ENCODE data around the gene NT5M. TPM values are rescaled to one million over a fixed set of nuclear protein-coding genes. Genes with fewer than 3 reads are reported as not detected.

NT5M gene
- total and polyA plus RNA-seq, 10 donors = 1.2 to 3.6 (median 2.6) TPM

- WGBS, 5 donors = 80 to 90% (median 85%) methylated on average over 2 of the region's 2 CpGs
- no peak overlapping the region for H3K4me3 ChIP-seq
- H3K36me3 ChIP-seq = no peaks in the 10 kb centered on the region
- H3K27ac ChIP-seq = peak overlapping the region in 3 of 8 donors; percentile 45 to 62 (median 47)
- intact Hi-C loops (cut with DNase I; ENCODE audit: low total_unique reads) = loop anchor here (5.0 kb wide), 2 partner anchors 78 to 208 kb away; no protein-coding TSS in a partner anchor
- no peaks in the 10 kb centered on the region for H3K27me3 ChIP-seq (replicated peaks in 1 of 7)
- TF ChIP-seq POLR2A (IDR thresholded peaks at IDR 0.05) = no peak
- no peak for TF ChIP-seq CTCF (IDR thresholded peaks at IDR 0.05 in 8 of 11, conservative IDR thresholded peaks at IDR 0.05 in 3 of 11)
- TF ChIP-seq POLR2AphosphoS5 (IDR thresholded peaks at IDR 0.05) = no peak
- DNase-seq = peak; percentile 15
- H3K9me3 ChIP-seq = peaks cover 0 to 19% (median 0%) of the 10 kb centered on the region in 8 donors
- peaks cover 0 to 31% (median 15%) of the 10 kb centered on the region in 6 donors for H3K4me1 ChIP-seq
These were observed 56.1 kb downstream of the NT5M start for GRCh38 chr17:17359271-17359670.

GRCh38 chr17:17360087-17360730, 57.0 kb downstream of the NT5M start:
- H3K27me3 ChIP-seq (replicated peaks in 1 of 7) = no peaks in the 10 kb centered on the region
- H3K27ac ChIP-seq = no peak overlapping the region
- intact Hi-C loops (cut with DNase I; ENCODE audit: low total_unique reads) = no loop called here
- DNase-seq = no peak
- peaks cover 0 to 31% (median 13%) of the 10 kb centered on the region in 6 donors for H3K4me1 ChIP-seq
- whole genome bisulfite sequencing, 5 donors = 80 to 100% (median 89%) methylated on average over 1 of the region's 1 CpG
- TF ChIP-seq POLR2A (IDR thresholded peaks at IDR 0.05) = no peak
- no peak for TF ChIP-seq POLR2AphosphoS5 (IDR thresholded peaks at IDR 0.05)
- TF ChIP-seq CTCF (IDR thresholded peaks at IDR 0.05 in 8 of 11, conservative IDR thresholded peaks at IDR 0.05 in 3 of 11) = no peak
- no peak overlapping the region for H3K4me3 ChIP-seq
- no peaks in the 10 kb centered on the region for H3K36me3 ChIP-seq
- peaks cover 0 to 19% (median 0%) of the 10 kb centered on the region in 8 donors for H3K9me3 ChIP-seq

GRCh38 chr17:17361543-17361866, 58.3 kb downstream of the NT5M start:
- TF ChIP-seq POLR2AphosphoS5 (IDR thresholded peaks at IDR 0.05) = no peak
- no peak for TF ChIP-seq POLR2A (IDR thresholded peaks at IDR 0.05)
- TF ChIP-seq CTCF (IDR thresholded peaks at IDR 0.05 in 8 of 11, conservative IDR thresholded peaks at IDR 0.05 in 3 of 11) = no peak
- no peak overlapping the region for H3K4me3 ChIP-seq
- H3K27ac ChIP-seq = peak overlapping the region in 6 of 8 donors; percentile 9 to 77 (median 72)
- intact Hi-C loops (cut with DNase I; ENCODE audit: low total_unique reads) = no loop called here
- peak; percentile 10 for DNase-seq
- H3K36me3 ChIP-seq = no peaks in the 10 kb centered on the region
- peaks cover 0 to 22% (median 0%) of the 10 kb centered on the region in 8 donors for H3K9me3 ChIP-seq
- peaks cover 0 to 23% (median 11%) of the 10 kb centered on the region in 6 donors for H3K4me1 ChIP-seq
- WGBS, 5 donors = 65 to 91% (median 82%) methylated on average over 5 of the region's 5 CpGs
- H3K27me3 ChIP-seq (replicated peaks in 1 of 7) = no peaks in the 10 kb centered on the region

- H3K27ac ChIP-seq = peak overlapping the region in 6 of 8 donors; percentile 9 to 77 (median 72)
- TF ChIP-seq POLR2AphosphoS5 (IDR thresholded peaks at IDR 0.05) (peak; percentile 21 to 66 (median 60)), POLR2A (IDR thresholded peaks at IDR 0.05) (no peak)
- WGBS, 5 donors = 67 to 91% (median 84%) methylated on average over 11 to 12 of the region's 12 CpGs
These were observed 58.8 kb downstream of the NT5M start for GRCh38 chr17:17361867-17362539.

More at GRCh38 chr17:17361867-17362539, 58.8 kb downstream of the NT5M start:
- Histone ChIP-seq H3K4me1 (peaks cover 0 to 21% (median 11%) of the 10 kb centered on the region in 6 donors), H3K27me3 (replicated peaks in 1 of 7) (no peaks in the 10 kb centered on the region), H3K4me3 (no peak overlapping the region), H3K9me3 (peaks cover 0 to 22% (median 0%) of the 10 kb centered on the region in 8 donors), H3K36me3 (no peaks in the 10 kb centered on the region)
- intact Hi-C loops (cut with DNase I; ENCODE audit: low total_unique reads) = no loop called here
- peak; percentile 59 for DNase-seq

Data from spleen (tissue), 11 donors.